SK-N-MC (cell line): Measurements from ENCODE around the gene DUSP1.

ENCODE experiments used
- DNase-seq: peaks from one replicate; pipeline ENCODE4 v3.0.0-alpha.2; 2011; ENCODE audit warnings: low read depth, low spot score
- H3K27ac ChIP-seq: fragments of 200-600 bp; sonication (generic); 2 replicates; pipeline ENCODE4 v1.5.1; 2016; ENCODE audit warnings: mixed run types
- H3K36me3 ChIP-seq: fragments of 200-600 bp; sonication (generic); 2 replicates; pipeline ENCODE4 v1.6.1; 2017; ENCODE audit warnings: antibody characterized with exemption, low read length, mixed read lengths; ENCODE audit not compliant: insufficient read depth
- H3K4me3 ChIP-seq: fragments of 200-600 bp; sonication (generic); 2 replicates; pipeline ENCODE4 v1.5.1; 2016
- H3K9ac ChIP-seq: fragments of 200-600 bp; sonication (generic); 2 replicates; pipeline ENCODE4 v1.8.0; 2017; ENCODE audit warnings: mixed run types, mixed read lengths; ENCODE audit not compliant: insufficient read length
- H3K9me3 ChIP-seq: fragments of 200-600 bp; sonication (generic); 2 replicates; pipeline ENCODE4 v1.6.1; 2017; ENCODE audit warnings: low read depth, mild to moderate bottlenecking, antibody characterized with exemption, low read length, moderate library complexity, mixed read lengths
- EZH2 ChIP-seq: fragments of 200-600 bp; sonication (generic); IDR thresholded peaks from one replicate; pipeline ENCODE4 v1.6.1; 2017; ENCODE audit warnings: antibody characterized with exemption
- FOXP2 ChIP-seq: optimal IDR thresholded peaks from 2 replicates; pipeline ENCODE3; 2011; ENCODE audit warnings: mild to moderate bottlenecking, moderate library complexity; ENCODE audit not compliant: insufficient read depth; ENCODE audit errors: extremely low read length, control extremely low read depth
- POLR2AphosphoS5 ChIP-seq: IDR thresholded peaks from 2 replicates; pipeline ENCODE4 v1.6.1; 2012; ENCODE audit warnings: mild to moderate bottlenecking, low read depth, low read length, borderline replicate concordance

Gene DUSP1

GRCh38 chr5:172721455-172722326, 49.3 kb downstream of the DUSP1 start:
- peak; percentile 67 for DNase-seq
- peak overlapping the region; percentile 29; the same call in 1 of the 2 replicates for H3K4me3 ChIP-seq
- no peak overlapping the region for H3K27ac ChIP-seq
- H3K9ac ChIP-seq, result peak overlapping the region; percentile 29
- TF ChIP-seq FOXP2 (no peak), POLR2AphosphoS5 (no peak), EZH2 (no peak)
- no peaks in the 10 kb centered on the region for H3K9me3 ChIP-seq
- H3K36me3 ChIP-seq, result no peaks in the 10 kb centered on the region

DNA sequence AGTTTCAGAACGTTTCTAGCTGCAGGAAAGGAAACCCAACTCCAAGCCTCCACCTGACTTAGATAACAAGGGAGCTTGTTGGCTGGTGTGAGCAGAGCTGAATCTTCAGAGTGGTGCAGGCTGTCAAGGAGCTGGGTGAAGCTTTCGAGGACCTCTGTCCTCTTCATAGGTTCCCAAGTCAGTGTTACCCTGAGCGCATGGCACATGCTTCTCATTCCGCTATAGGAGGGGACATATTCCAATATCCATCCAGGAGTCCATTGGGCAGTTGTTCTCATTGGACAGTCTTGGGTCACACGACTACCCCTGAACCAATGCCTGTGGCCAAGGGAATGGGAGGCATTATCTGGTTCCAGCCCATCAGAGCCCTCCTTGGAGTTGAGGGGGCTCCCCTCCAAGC, 50.3 kb downstream of the DUSP1 start:
- no peaks in the 10 kb centered on the region for H3K9me3 ChIP-seq
- no peak for TF ChIP-seq POLR2AphosphoS5
- TF ChIP-seq FOXP2, result no peak
- no peak for TF ChIP-seq EZH2
- no peak overlapping the region for H3K9ac ChIP-seq
- no peak overlapping the region for H3K27ac ChIP-seq
- H3K36me3 ChIP-seq, result no peaks in the 10 kb centered on the region
- no peak overlapping the region for H3K4me3 ChIP-seq
- DNase-seq, result no peak

DNA sequence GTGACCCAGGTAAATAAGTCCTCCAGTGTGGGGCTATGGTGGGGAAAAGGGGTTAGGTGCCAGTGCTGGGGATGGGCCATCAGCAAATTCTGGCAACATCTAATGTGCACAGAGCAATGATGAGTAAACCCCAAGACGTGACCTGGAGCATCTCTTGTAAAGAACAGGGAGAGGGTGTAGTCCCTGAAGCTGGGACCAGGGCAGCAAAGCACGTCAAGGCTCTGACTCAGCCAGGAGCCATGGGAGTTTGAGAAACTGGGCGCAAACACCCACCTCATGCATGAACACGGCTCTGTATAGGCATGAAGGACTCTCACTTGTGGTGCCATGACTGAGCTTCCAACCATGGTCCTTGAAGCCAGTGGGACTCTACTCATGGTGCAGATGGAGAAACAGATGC, 51.8 kb downstream of the DUSP1 start:
- DNase-seq, result no peak
- H3K27ac ChIP-seq, result no peak overlapping the region
- H3K9ac ChIP-seq, result no peak overlapping the region
- H3K36me3 ChIP-seq, result no peaks in the 10 kb centered on the region
- no peaks in the 10 kb centered on the region for H3K9me3 ChIP-seq
- TF ChIP-seq EZH2, result no peak
- TF ChIP-seq POLR2AphosphoS5, result no peak
- H3K4me3 ChIP-seq, result no peak overlapping the region

DNA sequence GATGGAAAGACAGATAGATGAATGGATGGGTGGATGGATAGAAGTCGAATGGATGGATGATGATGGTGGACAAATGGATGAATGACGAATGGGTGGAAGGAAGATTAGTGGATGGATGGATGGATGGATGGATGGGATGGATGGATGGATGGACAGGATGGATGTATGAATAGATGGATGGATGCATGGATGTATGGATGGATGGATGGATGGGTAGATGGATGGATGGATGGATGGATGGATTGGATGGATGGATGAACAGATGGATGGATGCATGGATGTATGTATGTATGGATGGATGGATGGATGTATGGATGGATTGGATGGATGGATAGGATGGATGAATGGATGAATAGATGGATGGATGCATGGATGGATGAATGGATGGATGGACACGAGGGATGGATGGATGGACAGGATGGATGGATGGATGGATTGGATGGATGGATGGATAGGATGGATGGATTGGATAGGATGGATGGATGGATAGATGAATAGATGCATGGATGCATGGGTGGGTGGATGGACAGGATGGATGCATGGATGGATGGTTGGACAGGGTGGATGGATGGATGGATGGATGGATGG, 52.4 kb downstream of the DUSP1 start:
- Histone ChIP-seq H3K4me3 (no peak overlapping the region), H3K9me3 (no peaks in the 10 kb centered on the region), H3K36me3 (no peaks in the 10 kb centered on the region), H3K27ac (no peak overlapping the region), H3K9ac (no peak overlapping the region)
- TF ChIP-seq POLR2AphosphoS5, result no peak
- no peak for TF ChIP-seq EZH2
- TF ChIP-seq FOXP2, result no peak
- no peak for DNase-seq
